GM19035 (cell line): Measurements from ENCODE around the gene ARL5A.

ENCODE experiments used
- ATAC-seq: cut with Tn5 transposase; IDR thresholded peaks from one replicate; pipeline ENCODE4 v1.9.1; 2021; ENCODE audit not compliant: unreplicated experiment

ARL5A gene

DNA sequence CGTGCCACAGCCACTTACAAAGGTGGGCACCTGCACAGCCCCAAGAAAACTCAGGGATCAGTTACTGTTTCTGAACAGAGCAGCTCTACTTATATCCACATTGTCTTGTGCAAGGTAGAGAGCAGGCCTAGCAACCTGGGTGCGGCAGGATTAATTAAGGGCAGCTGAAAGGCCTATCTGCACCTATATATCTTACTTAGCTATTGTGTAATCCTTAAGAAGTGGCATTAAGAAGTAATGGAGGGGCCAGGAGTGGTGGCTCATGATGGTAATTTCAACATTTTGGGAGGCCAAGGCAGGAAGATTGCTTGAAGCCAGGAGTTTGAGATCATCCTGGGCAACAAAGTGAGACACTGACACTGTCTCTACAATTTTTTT is 12.8 kb upstream of the ARL5A start:
- peak; percentile 1 for ATAC-seq

DNA sequence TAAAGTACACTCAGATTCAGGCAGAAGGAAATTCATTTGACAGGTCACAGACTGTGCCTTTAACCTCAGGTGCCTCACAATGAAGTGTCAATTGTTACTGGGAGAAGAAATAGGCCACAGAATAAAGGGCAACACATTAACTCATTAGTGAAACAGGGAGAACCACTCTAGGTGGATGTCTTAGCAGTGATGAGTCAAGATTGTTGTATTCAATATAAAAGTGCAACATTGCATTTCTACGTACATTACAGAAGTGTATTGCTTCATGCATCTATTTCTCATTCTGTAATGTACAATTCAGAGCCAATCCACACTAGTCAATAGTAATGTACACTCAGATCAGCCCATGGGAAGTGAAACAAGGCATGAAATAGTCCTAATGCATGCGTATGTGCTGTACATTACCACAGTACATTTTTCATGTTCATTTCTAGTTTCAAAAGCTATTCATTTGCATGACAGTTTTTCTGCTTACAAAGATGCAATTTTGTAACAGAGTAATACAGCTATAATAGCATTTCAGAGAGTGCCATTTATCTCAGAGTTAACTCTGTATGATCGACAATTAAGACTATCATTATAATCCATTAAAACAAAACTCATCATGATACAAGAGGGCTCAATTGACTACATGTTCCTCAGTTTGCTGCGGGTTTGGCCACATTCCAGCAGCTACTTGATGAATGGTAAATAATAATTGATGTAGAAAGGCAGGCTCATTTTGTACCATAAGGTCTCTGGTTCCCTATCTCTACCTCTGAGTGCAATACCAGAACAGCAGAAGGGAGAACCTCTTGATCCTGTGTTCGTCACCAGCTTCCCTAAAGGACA is 12.2 kb upstream of the ARL5A start:
- ATAC-seq, result peak; percentile 99

DNA sequence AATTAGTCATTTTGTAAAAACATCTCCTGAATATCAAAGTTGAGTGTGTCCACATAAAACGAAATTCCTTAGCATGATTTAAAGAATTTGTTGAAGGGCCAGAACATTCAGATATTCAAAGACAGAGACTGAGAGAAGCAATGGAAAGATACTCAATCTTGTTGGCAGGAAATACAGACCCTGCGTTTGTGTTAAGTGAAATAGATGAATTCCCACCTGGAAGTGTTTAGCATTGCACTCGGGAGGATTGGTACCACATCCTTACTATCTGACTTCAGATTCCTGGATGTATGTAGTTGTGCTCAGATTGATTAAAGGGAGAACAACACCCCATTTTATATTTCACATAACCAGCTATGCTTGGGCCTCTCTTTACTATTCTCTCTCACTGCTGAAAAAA is 9.7 kb upstream of the ARL5A start:
- ATAC-seq, result no peak

DNA sequence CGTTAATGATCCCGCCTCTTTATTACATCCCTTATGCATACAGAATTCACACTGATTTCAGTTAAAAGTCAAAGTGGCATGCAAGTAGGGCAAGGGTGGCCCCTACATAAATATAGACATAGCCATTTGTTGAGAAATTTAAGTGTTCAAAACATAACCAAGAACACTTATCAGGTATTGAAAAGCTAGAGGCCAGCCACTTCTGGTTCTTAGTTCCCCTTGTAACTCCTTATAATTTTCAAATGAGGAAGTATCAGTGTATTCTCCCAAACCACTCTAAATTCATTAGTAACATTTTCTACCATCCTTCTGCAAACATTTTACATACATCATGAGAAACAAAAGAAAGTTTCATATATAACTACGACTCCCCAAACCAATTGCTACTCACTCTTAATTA is 5.8 kb upstream of the ARL5A start:
- ATAC-seq, result no peak

DNA sequence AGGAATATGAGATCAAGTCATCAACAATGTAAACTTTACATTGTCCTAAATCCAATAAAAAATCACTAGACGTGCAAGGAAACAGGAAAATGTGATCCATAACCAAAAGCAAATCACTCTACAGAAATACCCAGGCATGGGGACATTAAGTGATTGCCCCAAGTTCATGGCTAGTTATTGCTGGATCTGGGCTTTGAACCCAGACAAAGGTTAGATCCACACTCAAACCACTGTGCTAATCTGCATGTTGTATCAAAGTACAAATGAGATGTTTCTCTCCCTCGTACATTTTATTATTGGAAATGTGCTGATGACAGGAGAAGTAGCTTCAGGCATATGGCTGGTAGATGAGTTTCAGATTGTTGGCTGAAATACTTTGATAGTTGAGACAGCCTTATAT is 2.7 kb upstream of the ARL5A start:
- ATAC-seq, result no peak

DNA sequence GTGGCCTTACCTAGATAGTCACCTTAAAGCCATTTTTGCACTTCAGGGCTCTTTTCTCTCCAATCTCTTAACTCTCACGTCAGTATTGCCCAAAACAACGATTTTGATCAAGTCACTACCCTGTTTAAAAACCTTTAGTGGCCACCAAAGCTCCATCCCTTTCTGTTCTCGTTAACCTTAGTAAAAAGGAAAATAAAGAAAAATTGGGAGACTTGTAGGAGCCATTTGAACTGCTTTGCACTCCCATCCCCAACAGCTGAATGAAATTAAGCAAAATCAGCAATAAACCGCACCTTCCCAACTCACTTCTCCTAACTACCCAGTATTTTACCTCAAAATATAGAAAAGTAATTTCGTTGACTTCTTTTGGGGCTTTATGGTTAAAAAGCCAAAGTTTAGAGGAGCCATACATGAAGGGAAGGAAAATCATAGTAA is 686 bp upstream of the ARL5A start:
- no peak for ATAC-seq

DNA sequence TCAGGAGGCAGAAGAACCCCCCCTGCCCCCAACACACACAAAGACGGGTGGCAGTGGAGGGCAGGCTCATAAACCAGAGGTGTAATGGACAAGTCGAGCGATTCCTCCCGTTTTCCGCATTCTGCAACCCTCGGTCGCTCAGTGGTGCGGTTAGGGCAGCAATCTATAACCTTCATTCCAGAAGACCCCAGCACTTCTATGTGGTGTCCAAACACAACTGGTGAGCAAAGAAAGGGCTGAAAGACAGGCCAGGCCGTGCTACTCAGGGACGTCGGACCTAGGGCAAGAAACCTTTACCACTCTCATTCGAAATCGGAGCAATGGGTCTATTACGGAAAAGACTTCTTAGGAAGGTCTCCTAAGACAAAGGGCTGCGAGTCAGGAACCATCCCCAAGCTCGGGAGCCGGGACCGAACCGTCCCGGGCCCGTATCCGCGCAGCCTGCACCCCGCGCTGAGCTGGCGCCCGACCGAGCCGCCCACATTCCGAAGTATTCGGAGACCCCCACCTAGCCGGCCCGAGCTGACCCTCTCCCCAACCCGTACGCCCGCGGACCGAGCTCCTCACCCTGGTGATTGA is 568 bp downstream of the ARL5A start:
- peak; percentile 33 for ATAC-seq

DNA sequence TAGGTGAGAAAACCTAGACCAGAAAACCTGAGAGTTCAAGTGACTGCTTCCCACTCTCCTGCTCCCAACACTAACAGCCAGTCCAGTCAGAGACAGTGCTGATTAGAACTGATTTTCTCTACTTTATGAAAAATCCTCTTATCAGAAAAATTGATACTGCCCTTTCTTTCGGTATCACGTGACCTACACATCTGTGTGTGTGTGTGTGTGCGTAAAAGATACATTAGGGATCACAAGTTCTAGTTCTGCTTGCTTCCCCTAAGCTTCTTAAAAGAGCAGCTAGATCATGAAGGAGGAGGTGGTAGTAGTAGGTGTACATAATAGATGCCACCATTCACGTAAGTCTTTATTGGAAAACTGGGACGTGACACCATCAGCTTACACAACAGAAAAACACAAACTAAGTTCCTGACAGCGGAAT is 1.5 kb downstream of the ARL5A start:
- ATAC-seq, result no peak

DNA sequence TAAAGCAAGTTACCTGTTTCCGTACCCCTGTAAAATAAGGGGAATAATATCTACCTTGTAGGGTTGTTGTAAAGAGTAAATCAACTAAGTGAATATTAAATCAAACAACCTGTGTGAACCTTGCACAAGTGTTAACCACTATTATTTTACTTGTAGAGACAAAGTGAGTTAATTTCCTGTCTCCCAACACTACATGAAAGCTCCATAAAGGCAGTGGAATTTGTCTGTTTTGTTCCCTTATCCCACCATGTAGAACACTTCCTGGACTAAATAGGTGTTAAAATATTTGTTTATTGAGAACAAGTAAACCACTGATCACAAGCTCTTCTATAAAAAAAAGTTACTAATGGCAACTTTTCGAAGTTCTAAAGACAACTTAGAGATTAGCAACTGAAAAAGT is 3.3 kb downstream of the ARL5A start:
- no peak for ATAC-seq

DNA sequence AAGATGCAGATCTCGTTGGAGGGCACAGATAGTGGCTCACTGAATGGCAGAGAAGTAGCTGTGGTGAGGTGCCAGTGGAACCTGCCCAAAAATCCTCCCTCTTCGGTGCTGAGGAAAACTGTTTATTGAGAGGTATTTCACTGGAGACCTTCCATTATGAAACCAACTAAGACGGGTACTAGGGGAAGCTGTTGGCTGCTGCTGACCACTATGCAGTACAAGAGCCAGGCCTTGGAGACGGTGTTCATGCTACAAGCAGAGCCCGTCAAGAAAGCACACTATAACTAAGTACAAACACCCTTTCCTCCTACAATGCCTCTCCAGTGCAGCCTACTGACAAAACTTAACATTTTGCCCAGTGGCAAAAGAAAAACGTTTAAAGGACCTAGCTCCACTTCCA is 4.6 kb downstream of the ARL5A start:
- ATAC-seq, result no peak

DNA sequence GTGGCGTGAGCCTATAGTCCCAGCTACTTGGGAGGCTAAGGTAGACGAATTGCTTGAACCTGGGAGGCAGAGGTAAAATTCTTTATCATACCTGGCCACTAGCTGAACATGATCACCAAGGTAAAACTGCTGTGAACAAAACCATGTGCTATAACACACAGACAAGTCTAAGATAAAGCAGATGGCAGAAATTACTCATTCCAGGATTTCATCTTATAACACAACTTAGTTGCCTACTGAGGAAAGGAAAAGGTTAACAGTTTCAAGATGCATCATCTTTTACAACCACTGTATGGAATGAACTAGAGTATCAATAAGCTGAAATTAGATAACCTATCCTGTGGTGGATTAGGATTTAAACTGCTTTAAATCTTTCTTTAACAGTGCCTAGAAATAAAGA is 8.3 kb downstream of the ARL5A start:
- ATAC-seq, result no peak

DNA sequence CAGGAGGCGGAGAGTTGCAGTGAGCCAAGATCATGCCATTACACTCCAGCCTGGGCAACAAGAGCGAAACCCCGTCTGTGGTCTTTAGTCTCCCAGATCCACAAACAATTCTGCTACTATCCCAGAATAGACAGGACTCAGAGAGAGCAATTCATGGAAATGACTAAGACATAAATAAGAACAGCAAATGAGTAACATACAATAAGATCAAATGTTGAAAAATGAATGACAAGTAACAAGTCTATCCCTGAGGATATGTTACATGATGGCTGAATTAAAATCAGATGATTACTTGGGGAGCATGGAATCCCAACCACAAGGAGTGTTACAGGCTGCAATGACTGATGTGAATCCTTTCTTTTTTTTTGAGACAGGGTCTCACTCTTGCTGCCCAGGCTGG is 10.3 kb downstream of the ARL5A start:
- ATAC-seq, result no peak

DNA sequence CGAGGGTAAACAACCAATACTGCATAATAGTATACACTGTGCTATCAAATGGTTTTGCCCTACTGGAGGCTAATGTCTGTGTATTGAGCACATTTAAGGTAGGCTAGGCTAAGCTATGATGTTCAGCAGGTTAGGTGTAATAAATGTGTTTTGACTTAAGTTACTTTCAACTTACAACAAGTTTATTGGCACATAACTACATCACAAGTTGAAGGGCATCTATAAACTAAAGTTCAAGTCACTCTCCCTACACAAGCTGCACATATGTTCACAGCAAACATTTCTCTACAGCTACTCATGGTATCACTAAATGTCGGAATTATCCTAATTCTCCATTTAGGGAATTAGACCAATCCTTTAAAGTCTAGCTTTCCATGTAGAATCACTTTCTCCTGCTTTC is 11.4 kb downstream of the ARL5A start:
- ATAC-seq, result no peak

DNA sequence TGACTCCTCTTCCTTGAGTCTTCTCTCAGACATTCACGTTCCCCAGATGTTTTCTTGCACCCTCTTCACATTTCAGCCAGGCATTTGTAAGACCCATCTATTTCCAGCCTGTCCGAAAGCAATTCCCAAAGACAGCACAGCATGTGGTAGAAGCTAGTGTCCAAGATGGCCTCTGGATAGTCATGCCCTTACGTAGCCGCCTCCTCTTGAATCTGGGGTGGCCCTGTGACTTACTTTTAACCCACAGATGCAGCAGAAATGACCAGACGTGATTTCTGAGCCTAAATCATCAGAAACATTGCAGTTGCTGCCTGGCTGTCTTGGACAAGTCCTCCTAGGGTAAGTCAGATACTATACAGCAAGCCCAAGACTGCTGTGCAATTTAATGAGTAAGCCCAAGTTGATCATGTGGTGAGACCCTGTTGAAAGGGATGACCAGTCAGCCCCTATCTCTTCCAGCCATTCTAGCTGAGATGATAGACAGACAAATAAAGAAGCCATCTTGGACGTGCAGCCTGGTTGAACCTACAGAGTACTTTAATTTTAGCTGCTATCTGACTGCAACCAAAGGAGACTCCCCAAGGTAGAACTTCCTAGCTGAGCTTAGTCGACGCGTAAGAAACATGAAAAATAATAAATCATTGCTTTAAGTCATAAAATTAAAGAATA is 12.3 kb downstream of the ARL5A start:
- ATAC-seq, result no peak

DNA sequence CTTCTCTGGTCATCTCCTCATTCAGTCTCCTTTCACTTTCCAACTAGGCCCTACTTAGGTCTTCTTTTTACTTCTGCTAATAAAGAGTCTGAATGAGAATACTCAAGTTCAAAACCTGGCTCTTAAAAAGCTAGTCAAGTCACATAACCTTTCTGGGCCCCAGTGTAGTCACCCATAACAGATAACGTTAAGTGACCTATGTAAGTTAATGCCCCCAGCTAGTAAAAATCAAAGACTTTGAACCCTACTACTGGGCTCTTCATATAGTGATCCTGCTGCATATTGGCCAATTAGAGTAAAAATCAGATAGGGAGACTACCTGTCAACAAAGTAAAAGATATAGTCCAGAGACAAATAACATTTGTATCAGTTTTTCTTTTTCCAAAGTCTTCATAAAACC is 17.7 kb downstream of the ARL5A start:
- no peak for ATAC-seq

DNA sequence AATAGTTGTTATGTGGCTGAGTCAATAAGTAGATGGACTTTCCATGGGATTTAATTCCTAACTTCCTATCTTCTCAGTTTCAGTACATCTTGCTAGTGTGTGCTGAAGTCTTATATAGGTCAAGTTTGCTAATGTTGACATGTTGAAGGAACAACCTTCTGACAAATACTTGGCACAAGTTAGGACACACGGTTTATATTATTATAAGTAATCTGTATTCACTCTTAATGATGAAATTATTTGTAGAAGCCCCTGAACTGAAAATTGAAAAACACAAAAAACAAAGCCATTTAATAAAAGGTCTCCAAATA is 19.2 kb downstream of the ARL5A start:
- no peak for ATAC-seq

DNA sequence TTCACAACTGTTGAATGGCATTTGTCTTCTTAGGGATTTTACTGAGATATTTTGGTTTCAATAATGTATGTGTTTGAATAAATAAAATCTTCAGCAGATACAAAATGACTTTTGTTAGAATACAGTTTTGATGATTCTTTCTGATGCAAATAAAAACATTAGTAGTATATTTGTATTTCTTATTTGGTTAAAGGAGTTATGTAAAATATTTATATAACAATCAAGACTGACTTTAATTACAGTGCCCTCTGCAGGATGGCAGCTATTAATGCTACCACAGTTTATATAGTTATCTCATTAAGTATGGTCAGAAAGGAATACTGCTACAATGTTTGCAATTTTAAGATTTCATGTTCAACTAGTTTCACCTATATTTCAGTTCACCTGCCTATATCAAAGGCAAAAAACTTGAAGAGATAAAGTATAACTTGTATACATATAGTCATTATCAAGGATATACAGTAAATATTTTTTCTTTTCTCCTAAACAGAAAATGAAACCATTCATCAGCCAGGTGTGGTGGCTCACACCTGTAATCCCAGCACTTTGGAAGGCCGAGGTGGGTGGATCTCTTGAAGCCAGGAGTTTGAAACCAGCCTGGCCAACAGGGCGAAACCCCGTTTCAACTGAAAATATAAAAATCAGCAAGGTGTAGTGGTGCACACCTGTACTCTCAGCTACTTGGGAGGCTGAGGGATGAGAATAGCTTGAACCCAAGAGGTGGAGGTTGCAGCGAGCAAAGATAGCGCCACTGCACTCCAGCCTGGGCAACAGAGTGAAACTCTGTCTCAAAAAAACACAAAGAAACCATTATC is 19.8 kb downstream of the ARL5A start:
- no peak for ATAC-seq

DNA sequence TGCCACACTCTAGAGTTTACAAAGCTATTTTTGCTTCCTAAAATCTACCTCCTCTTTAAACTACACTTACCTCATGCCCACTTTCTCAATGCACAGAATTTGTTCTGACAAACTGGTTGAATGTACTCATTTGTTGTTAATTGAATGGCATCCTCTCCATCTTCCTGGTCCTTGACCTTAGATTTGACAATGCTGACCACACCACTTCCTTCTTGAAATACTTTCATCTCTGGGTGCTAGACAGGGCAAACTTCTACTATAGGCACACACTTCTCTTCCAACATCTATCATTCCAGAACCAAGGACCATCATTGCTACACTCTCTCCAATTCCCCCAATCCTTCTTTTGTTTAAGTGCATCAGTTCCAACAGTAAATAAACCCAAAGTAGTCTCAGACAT is 22.3 kb downstream of the ARL5A start:
- ATAC-seq, result no peak

DNA sequence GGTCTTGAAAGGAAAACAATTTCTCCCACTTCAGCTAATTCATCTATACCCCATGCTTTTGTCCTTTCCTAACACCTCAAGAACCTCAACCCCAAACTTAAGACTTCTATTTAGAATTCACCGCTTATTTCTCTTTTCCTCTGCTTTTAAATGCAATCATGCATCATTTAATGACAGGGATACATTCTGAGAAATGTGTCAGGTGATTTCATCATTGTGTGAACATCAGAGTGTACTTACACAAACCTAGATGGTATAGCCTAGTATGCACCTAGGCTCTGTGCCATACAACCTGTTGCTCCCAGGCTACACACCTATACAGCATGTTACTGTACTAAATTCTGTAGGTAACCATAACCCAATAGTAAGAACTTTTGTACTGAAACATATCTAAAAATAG is 22.9 kb downstream of the ARL5A start:
- no peak for ATAC-seq

DNA sequence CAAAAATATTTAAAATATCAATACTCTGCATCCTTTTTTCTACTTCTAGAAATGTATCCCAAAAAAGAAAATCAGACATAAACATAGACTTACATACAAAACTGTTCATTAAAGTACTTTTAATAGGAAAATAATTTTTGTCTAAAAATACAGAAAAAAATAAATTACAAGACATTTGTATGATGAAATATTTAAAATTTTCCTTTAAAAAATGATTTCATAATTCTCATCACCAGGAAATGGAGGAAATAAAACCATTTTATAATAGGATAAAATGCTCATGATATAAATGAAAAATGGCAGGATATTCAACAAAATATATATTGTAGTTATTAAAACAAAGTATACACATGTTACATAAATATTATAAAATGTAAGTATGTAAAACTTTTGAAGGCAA is 24.4 kb downstream of the ARL5A start:
- no peak for ATAC-seq

DNA sequence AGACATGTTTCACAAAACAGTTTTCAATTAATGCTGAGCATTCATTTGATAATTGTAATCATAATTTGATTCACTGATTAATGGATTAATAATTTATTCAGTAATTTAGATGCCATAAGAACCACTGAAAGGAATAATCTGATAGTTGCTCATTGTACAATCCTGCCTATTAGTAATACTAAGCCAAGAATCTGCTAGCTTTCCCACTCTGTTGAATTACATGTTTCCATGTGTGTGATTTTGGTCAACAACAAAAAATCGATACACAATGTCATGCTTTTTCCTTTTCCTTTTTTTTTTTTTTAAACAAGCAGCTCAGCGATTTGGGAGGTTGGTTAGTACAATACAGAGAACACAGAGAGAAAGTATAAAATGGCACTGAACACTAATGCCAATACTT is 25.9 kb downstream of the ARL5A start:
- no peak for ATAC-seq

DNA sequence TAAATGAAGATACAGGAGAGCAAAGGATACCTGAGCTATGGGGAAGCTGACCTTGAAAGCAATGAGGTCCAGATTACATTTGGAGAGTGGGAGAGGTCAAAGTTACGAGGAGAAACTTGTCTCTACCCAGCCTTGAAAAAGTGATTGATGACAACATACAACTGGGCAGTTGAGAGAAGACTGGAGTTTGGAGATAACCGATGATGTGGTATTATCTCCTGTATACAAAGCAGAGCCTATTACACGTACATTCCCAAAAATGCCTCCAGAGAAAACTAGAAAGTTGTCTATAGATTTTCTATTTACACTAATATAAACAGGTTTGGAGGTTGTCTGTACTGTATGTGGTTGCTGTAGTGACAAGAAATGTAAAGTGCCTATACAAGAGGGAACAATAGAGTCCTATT is 28.3 kb downstream of the ARL5A start:
- no peak for ATAC-seq
